Left ventricle myocardium superior (tissue), 1 donor: ENCODE measurements around the gene RNF215. TPM values are rescaled to one million over a fixed set of nuclear protein-coding genes. Genes with fewer than 3 reads are reported as not detected.
"Not testable (repeated sequence)": the region's sequence is repeated elsewhere in the genome, so short reads cannot be mapped to it uniquely, and the experiment has no call there.

ENCODE experiments used
- ATAC-seq: fragments of 200-7000 bp; cut with Tn5 transposase; one replicate; pipeline ENCODE4 v1.9.1; 2020; ENCODE audit warnings: mild to moderate bottlenecking, moderate library complexity
- DNase-seq: peaks from one replicate; pipeline ENCODE4 v3.0.0-alpha.2; 2020
- intact Hi-C: fragments of 100-400 bp; cut with micrococcal nuclease; formaldehyde crosslinking; loops from one replicate; pipeline ENCODE4 v1.11.0; 2022
- total RNA-seq: library from RNA; stranded (reverse); fragmentation: NEBNext Ultra II Directional; extraction: Animal tissue kit (Norgen Biotek cat#: 25700); gene quantifications from one replicate; pipeline ENCODE4 v1.2.1, GENCODE V29; 2021
- donor health status: DM: no; HTN: yes; CAD: no; lungs with severe emphysema.

Gene RNF215
- total RNA-seq, 1 donor from 2014 or later, result 5.4 TPM

DNA sequence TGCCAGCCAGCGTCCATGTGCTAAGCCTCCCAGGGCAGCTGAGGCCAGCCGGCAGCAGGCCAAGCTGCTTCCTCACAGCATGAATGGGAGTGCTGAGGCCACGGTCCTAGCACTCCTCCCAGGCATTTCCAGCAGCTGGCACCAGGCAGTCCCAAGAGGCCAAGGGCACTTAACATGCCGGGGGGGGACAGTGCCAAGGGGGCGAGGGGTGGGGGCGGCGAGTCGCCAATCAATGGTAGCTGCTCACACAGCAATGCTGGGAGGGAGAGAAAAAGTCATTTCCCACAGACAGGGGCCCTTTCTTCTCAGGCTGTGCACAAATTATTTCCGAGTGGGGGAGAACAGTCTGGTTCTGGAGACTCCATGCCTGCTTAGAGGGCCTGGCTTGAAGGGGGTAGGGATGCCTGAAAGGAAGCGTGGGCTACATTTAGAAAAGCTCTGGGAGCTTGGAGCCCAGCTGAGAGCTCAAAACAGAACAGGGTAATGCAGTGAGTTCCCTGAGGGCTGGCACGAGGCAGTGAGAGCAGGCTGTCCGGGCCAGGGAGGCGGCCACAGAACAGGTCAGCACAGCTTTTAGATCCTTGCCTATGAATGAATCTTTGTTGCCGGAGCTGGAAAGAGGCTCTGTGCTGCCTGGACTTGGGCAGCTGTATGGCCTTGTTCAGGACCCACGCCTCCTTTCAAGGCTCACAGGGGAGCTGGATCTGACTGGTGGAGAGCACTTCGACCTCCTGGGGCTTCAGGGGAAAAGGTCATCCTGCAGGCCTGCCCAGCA, 46.1 kb downstream of the RNF215 start:
- DNase-seq (peak; percentile 91), ATAC-seq (peak; percentile 90)
- intact Hi-C loops, result loop anchor here (10.0 kb wide), 1 partner anchor 46 kb away; no protein-coding TSS in a partner anchor

DNA sequence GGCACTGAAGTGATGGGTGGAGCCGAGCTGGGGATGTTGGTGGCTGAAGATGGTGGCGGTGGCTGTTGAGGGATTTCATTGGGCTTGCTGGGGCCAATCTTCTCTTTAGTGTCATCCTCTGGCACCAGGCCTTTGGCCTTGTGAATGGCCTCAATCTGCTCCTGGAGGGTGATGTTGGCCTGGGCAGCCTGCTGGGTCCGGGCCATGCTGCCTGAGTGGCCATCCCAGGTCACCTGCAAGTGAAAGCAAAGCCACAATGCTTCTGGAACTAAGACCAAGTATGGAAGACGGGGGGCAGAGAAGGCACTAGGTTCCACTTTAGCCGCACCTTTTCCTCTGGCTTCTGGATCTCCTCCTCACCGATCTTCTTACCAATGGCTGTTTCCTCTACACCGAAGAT, 48.4 kb downstream of the RNF215 start:
- ATAC-seq (no peak), DNase-seq (no peak)
- intact Hi-C loops, result no loop called here

GRCh38 chr22:30338341-30338740, 48.9 kb downstream of the RNF215 start:
- DNase-seq, intact Hi-C loops, ATAC-seq: not testable (repeated sequence)

DNA sequence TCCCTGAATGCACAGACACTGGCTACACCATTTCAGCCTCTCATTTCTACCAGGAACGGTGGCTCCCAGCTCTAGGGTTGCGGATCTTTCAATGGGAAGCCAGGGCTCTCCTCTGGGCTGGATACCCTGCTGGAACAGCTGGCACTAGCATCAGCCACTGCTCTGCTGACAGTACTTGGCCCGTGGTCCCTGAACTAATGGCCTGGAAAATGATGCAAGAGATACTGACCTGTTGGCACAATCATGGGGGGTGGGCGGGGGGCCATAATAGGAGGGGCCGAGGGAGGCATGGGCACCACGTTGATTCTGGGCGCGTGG, 49.8 kb downstream of the RNF215 start:
- DNase-seq, result no peak
- no peak for ATAC-seq
- intact Hi-C loops, result no loop called here

DNA sequence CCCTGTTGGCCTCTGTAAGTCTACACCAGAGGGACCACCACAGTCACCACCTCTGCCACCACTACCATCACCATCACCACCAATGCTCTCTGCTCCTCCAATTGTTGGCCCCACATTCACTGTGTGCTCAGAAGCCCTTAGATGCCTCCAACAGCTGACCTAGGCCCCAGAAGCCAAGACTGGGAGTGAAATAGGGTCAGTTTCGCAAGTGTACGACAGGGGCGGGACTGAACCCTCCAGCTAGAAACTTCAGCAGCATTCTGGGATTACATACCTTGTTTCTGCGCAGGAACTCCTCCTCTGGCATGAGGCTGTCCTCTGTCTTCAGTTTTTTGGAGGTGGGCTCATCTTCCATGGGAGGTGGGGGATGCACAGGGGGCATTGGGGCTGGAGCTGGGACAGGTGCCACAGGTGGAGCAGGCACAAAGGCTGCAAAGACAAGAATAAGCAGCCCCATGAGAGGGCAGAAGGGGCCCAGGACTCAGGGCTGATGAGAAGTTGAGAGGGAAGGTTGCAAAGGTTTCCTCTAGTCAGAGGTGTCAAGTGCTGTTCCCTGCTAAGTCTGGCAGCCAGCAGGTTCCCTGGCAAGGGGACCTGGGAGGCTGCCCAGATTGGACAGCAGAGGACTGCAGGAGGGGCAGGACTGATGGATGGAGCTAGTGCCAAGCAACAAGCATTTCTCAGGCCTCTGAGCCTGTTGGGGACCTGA, 50.3 kb downstream of the RNF215 start:
- intact Hi-C loops, result no loop called here
- DNase-seq, result peak; percentile 83
- ATAC-seq, result peak; percentile 84

- intact Hi-C loops, result no loop called here
- ATAC-seq (no peak), DNase-seq (no peak)
These were observed 52.0 kb downstream of the RNF215 start for GRCh38 chr22:30335236-30335635.

GRCh38 chr22:30334646-30335045, 52.6 kb downstream of the RNF215 start:
- no peak for DNase-seq
- ATAC-seq, result no peak
- intact Hi-C loops, result no loop called here

GRCh38 chr22:30333707-30334087, 53.5 kb downstream of the RNF215 start:
- intact Hi-C loops, result no loop called here
- no peak for ATAC-seq
- DNase-seq, result no peak

DNA sequence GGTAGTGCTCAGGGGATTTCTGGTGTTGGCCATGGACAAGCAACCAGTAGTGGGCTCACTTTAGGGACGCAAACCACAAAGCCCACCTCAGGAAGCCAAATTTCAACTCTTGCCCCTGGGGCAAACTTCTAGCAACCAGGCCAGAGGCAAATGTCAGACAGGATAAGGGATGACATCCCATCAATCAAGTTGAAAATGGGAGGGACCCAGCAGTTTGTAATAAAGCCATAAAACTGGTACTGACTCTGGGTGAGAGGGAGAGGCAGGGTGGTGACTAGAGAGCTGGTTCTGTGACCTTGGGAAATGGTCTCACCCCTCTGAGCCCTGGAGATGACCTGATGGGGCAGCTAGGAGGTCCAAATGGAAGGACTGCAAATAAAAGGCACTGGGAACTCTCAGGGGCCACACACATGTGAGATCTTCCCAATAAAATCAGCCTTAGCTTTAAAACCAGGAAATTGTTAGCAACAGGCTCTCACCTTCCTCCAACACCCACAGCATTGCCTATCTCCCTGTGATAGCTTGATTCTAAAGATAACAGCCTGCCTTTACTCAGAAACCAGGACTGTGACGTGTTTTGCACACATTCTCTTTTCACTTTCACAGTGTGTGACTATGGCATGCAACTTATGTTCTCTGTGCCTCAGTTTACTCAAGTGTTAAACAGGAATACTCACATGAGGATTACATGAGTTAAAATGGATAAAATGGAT, 54.1 kb downstream of the RNF215 start:
- no peak for ATAC-seq
- no peak for DNase-seq
- intact Hi-C loops, result no loop called here

GRCh38 chr22:30332551-30332950, 54.7 kb downstream of the RNF215 start:
- intact Hi-C loops, result no loop called here
- DNase-seq (no peak), ATAC-seq (no peak)

Other genes with a start within 250 kb of the RNF215 start
- 0.64 TPM for gene LIF, start 140.7 kb downstream of the RNF215 start, total RNA-seq
- not detected for gene OSM, start 120.6 kb downstream of the RNF215 start, total RNA-seq
- gene CASTOR1, start 97.9 kb downstream of the RNF215 start, total RNA-seq, result 7.6 TPM
- gene TBC1D10A, start 60.5 kb downstream of the RNF215 start, total RNA-seq, result 6.2 TPM
- 104 TPM for gene SF3A1, start 30.5 kb downstream of the RNF215 start, total RNA-seq
- 0.37 TPM for gene CCDC157, start 30.4 kb downstream of the RNF215 start, total RNA-seq
- gene SEC14L2, start 9.6 kb upstream of the RNF215 start, total RNA-seq, result 0.82 TPM
- 16.3 TPM for gene MTFP1, start 38.4 kb upstream of the RNF215 start, total RNA-seq
- gene SEC14L3, start 84.6 kb upstream of the RNF215 start, total RNA-seq, result not detected
- gene SEC14L4, start 118.3 kb upstream of the RNF215 start, total RNA-seq, result not detected
- gene SEC14L6, start 159.3 kb upstream of the RNF215 start, total RNA-seq, result not detected
- gene GAL3ST1, start 187.3 kb upstream of the RNF215 start, total RNA-seq, result 0.57 TPM
- gene PES1, start 204.5 kb upstream of the RNF215 start, total RNA-seq, result 21.6 TPM
- 14.6 TPM for gene TCN2, start 219.8 kb upstream of the RNF215 start, total RNA-seq
- 3.1 TPM for gene SLC35E4, start 248.4 kb upstream of the RNF215 start, total RNA-seq